G401.6 (cell line): ENCODE results near the gene SMAD3.

ENCODE experiments used
- FAIRE-seq: peaks from 2 replicates; lab custom pipeline; 2012; peaks lifted over from hg19 to GRCh38; lab: Jason Lieb, UNC

The SMAD3 gene

DNA sequence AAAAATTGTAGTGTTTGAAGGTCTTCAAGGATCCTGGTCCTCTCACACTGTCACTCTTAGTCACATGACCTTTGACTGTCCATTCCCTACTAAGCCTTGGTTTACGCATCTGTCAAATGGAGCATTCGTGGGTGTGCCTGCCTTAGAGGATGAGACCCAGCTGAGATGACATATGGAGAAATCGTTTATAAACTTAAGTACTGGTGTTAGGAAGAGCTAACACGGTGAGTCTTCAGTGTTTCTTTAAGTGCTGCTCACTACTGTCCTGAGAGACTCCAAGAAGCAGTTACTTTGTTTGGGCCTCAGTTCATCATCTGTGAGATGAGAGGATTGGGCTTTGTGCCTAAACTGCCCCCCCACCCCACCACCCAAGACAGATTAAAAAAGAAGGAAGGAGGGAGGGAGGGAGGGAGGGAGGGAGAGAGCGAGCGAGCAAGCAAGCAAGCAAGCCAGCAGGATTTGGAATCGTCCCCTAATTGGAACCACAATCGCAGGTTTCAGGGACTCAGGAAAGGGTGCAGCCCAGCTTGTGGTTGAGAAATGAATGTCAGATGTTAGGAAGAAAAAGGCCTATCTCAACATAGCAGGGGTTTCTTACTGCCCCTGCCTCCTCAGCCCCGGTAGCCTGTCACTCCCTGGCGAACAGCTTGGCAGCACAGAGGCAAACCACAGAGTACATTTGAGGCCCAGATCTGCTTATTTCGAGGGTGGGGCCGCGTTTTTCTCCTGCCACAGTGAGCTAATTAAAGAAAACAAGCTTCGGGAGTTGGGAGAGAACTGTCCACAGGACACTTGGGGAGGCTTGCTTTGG, 32.7 kb downstream of the SMAD3 start:
- no peak for FAIRE-seq

DNA sequence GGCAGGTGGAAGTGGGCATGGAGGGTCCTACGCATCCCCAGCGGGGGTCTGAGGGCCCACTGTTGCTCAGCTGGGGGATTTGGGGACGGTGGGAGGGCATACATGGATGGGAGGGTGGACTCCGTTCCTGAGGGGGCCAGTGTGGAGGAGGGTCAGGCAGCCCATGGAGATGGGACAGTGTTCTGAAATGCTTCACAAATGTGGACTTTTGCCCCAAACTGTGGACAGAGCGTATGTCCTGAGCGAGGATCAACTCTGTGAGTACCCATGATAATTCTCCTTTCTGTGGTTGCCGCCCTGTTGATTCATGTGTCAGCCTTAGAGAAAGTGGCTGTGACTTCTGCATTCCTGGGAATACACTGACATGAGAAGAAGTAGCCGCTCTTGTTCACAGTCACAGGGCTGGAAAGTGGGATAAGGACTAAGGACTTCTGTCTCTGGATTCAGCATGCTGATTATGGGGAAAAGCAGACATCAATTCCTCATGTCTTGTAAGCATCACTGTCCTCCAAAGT, 33.4 kb downstream of the SMAD3 start:
- FAIRE-seq = no peak

DNA sequence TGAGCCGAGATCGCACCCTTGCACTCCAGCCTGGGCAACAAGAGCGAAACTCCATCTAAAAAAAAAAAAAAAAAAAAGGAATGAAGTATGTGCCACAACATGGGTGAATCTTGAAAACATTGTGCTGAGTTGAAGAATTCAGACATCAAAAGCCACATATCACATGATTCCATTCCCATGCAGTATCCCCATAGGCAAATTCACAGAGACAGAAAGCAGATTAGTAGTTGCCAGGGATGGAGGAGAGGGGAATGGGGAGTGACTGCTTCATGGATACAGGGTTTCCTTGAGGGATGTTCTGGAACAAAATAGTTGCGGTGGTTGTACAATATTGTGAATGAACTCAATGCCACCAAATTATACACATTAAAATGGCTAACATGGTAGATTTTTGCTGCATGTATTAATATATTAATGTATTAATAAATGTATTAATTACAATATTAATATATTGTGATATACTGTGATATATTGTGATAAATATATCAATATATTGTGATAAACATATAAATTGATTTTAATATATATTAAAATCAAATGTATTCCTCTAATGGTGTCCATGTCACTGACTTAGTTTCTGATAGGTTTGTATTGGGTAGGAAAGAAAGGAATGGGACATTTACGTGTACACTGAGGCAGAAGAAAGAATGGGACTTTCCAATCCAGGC, 34.9 kb downstream of the SMAD3 start:
- no peak for FAIRE-seq

DNA sequence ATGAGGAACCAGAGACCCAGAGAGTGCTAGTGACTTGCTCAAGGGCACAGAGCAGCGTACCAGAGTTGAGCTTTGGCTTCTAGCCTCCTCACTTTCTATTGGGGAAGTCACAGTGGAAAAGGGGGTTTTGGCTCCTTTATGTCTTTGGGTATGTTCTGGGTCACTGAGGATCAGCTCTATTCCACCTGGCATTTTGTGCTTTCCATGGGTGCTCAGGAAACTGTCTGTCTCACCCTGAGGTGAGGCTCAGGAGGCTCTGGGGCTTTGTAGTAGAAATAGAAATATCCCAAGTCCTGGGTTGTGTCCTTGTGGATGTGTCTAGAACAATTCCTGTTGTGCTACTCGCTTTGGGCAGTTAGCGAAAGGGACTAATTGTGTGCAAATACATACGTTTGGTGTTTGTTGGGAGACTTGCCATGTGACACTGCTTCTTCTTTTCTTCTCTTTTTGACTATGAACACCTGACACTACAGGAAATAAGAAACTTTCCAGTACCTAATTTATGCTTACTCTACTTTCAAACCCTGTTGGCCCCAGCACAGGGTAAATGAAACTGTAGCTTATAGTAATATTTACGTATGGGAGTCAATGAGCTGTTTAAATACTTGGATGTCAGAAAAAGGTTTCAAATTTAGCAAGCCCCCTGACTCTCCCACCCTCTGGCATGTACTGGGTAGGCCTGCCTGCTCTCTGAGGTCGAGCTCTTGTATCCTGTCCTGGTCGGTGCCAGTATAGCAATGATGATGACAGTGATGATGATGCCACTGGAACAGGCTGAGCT, 35.6 kb downstream of the SMAD3 start:
- FAIRE-seq = no peak

DNA sequence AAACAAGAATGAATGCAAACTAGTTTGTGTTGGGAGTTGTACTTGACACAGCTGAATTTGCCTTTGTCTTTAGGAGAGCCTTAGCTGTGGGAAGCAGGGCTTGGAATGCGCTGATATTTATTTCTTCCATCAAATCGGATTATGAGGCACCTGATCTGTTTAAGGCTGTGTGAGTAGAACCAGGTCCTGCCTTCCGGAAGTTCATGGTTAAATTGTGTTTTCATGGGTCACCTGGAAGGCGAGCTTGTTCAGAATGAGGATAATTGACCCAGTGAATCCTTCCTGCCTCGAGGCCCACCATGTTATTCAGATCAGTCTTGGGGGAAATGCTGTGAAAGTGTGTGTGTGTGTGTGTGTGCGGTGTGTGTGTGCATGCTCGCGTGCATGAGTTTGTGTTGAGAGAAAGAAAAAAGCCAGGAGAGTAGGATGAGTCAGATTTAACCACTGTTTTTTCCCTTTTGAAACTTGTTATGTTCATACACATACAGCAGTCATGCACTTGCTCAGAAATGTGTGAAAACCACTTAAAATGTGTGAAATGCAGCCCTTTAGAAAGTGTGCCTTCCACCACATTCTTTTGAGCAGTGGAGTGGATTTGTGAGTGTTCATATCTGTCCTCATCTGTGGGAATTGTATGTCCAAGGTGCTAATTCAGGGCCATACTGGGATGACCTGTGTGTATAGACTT, 36.7 kb downstream of the SMAD3 start:
- FAIRE-seq = no peak

DNA sequence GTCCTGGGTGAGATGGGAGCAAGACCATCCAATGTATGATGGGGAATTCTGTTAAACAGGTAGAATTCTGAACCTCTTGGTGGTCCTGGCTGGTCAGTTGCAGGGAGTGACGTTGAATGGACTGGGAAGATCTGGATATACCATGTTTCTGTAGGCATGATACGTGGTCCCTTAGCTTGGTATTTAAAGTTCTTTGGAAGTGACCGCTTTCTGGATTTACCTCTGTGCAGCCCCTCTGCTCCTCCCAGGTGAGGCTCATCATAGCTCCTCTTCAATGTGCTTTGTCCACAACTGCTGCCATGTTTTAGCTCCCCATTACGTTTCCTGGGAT, 37.2 kb downstream of the SMAD3 start:
- no peak for FAIRE-seq

DNA sequence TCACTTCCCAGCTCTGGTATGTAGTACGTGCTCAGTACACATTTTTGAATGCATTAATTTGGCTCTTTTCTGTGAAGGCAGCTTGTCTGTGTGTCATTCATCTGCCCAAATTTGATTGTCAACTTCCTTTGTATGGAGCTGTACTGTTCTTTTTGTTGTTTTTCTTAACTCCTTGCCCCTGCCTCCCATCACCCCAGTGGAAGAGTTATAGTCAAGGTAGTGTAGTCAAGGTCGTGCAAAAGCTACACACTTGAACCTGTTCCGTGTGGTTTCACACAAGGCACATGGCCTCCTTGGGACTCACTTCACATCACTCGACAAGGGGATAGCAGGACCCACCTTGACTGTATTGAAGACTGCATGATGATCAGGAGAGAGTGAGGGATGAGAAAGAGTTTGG, 37.6 kb downstream of the SMAD3 start:
- FAIRE-seq = no peak

DNA sequence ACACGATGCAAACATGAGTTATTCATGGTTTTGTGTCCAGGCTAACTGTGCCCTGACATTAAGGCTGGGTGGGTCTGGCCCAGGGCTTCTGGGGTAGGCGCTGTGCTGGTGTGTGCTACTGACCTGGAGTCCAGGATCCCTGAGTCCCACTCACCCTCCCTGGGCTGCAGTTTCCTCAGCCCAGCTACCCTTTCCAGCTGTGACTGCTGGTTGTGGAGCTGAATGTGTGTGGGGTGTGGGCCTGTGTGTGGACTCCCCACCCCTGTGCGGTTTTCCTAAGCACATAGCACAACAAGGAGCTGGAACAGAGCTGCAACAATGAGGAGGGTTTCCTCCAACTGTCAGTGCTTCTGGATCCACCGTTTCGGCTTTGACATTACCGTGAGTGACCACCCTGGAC, 38.0 kb downstream of the SMAD3 start:
- no peak for FAIRE-seq

DNA sequence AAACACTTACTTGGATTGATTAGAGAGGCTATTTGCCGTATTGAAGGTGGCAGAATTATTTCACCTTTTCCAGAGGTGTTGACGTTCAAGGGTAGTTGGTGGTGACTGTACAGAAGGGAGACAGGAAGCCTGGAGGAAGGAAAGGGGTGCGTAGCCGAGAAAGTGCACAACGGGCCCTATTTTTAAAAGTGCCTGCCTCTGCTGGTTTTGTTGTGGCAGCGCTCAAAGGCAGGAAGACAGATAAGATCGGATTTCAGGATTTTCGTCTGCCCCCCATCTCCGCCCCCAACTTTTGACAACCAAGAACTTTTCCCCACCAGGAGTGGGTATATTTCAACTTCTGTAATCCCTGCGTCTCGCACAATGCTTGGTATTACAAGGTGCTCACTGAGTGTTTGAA, 38.5 kb downstream of the SMAD3 start:
- FAIRE-seq = no peak

DNA sequence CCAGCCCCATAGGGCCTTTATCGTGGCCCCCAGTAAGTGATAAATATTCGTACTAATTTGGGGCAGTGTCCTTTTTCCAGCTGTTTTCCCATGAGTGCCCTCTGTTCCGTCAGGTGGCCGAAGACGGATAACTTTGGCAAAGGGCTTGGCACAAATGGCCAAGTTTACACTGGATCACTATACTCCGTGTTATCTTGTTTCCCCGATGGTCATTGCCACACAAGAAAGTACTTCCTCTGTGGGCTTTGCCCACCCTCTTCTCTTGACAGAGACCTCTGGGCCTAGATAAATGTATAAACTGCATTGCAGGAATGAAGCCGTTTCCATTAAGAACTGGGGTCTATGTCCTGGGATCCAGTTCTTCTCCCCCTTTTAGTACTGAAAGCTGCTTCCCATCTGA, 39.1 kb downstream of the SMAD3 start:
- FAIRE-seq = no peak

DNA sequence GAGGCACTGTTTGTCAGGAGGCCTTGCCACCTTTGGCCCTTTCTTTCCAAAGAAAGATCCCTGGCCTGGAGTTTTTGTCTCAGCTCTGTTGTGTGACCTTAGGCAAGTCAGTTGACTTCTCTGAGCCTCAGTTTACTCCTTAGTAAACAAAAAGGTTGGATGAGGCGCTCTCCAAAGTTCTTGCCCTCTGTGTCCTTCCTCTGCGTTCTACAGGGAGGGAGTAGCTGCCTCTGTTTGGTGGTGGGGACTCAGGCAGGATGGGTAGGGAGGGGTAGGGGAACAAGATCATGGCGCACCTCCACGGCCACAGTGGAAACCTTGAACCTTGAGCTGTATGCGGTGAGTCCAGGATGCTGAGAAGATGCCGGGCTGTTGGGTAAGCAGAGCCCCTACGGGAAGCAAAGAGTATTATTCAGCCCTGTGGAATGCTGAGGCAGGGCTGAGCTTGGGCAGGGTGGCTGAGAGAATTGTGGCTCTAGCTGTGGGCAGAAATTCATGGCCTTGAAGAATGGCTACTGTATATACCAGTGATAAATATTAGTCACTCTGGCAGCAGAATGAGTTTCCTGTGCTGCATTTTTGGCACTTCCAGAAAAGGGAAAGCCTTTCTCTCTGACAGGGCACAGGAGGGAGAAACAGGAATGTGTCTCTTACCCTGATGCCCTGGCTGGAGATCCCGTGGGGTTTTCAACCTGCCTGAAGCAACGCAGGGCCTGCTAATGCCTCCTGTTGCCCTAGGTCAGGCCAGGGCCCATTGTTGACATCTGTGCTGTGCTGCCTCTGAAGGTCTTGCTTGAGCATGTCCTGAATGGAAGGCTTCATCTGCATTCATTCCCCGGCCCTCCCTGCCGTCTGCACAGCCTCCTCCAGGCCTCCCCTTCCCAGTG, 39.9 kb downstream of the SMAD3 start:
- no peak for FAIRE-seq

DNA sequence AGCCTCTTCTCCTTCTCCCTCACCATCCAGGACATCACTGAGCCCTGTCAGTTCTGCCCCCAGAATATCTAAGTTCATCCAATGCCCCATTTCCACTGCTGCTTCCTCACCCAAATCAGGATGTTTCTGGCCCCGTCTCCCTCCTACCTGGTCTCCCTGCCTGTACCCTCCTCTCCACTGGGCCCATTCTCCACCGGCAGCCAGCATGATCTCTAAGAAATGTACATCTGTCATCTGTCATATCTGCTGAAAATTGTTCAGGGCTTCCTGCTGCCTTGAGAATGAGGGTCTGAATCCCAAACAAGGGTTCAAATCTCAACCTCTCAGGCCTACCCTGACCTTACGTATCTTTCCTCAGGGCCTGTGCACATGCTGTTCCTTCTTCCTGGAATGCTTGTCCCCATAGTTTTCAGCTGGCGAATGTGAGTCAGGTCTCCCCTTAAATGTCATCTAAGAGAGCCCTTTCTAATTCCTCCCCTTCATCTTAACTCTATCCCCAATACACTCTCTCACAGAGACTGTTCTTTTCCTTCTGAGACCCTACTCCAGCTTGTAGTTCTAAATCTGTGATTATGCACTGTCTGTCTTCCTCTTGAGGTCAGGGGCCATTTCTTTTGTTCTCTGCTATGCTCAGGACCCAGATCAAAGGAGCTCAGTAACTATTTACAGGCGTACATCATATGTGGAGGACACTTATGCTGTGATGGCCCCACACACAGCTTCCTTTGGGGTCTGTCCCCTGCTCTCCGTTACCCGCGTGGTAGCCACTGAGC, 40.8 kb downstream of the SMAD3 start:
- no peak for FAIRE-seq

DNA sequence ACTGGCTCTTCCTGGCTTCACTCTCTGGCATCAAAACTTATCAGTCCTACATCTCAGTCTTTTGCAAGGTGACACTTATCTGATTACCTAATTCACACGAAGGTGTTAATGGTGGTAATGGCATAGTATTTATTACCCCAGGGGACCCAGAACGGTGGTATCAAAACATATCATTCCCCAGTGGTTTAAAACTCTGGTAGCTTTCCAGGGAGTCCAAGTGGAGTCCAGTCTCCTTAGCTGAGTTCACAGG, 41.3 kb downstream of the SMAD3 start:
- FAIRE-seq = no peak

DNA sequence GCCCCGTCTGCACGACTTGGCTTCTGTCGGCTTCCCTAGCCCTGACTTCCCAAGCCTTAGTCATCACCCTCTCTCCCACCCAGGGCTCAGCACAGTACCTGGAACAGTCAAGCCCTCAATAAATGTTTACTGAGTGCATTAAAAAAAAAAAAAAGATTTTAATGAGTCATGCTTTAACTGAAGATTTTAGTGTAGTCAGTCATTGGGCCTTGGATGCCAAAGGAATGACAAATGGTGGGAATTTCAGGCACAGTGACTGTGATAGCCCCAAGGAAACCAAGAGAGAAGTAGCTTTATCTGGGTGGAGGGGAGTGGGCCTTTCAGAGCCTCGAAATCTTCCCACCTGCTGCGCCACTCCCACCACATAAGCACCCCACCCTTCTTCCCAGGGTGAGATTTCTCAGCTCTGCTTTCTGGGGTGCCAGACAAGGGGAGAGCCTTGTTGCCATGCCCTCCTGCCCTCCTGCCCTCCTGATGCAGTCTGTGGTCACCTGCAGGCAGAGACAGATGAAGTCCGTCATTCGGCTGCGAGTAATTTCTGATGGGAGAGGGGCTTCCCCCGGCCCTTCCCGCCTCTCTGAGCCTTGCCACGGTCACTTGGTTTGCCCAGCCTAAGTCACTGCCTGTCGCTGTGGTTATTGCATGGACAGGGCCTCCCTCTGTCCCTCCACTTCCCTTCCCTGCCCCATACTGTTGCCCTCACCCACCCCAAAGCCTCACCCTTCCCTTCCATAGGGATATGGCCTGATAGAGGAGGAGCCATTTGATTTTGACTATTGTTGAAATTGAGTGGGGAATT, 41.8 kb downstream of the SMAD3 start:
- FAIRE-seq = no peak

DNA sequence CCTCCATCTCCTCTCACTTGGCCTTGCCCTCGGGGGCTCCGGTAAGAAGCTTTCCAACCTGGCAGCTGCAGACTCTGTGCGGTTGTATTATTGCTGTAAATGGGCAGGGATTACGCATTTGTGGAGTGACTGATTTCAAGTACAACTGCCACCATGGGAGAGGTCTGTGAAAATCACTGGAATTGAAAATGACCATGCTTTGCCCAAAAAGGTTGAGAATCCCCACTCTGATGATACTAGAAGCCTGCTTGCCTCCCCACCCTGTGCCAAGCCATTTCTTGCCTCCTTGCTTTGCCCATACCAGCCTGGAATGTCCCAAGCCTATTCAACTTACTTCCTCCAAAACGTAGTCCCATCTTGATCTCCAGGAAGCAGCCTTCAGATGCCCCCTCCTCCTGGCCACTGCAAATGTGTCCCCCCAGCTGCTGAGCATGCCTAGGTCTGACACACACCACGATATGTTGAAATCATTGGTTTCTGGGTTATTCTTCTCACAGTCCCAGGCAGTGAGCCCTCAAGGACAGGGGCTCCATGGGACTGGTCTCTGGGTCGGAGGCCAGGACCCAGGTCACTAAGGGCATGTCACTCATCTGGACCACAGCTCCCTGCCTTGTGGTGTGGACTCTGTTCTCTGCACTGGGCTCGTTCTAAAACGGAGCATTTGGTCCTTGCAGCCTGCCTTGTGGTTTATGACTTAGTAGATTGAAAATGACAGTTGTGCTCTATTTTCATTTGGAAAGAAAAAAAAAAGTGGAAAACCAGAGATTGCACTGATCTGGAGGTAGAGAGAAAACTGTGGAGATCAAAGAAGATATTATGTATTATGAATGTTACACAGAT, 42.9 kb downstream of the SMAD3 start:
- FAIRE-seq = no peak

DNA sequence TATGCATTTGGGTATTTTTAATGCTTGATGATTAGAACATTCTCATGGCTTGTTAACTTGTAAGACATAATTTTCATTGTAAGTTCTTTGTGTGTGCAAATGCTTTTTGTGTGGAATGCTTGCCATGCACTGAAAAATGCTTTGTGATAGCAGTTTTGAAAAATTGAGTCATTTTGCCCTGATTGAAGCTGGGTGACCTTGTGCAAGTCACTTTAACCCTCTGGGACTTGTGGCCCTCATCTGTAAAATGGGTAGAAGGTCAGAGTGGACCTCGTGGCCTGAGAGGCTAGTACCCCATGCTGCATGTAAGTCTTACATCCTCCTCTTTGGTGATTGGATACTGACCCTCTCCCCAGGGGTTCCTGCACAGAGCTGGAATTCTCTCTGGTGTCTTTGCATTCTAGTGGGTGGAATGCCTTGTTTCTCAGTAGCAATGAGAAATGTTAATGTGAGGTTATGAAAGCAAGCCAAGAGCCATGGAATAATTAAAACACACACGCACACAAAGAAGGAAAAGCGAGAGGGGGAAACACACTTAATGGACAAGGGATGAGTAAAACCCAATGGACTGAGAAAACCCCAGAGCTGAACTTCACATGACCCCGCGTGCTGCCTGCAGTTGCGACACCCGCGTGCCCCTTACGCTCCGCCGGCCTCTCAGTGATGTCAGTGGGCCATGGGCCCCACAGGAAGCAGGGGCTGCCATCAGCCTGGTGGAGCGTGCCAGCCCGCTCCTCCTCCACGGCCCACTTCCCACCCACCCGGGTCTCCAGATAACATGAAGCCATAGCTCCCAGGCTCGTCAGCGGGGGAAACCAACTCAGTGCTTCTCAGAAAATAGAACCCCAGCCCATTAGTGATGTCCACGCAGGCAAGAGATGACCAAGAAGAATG, 44.0 kb downstream of the SMAD3 start:
- no peak for FAIRE-seq

DNA sequence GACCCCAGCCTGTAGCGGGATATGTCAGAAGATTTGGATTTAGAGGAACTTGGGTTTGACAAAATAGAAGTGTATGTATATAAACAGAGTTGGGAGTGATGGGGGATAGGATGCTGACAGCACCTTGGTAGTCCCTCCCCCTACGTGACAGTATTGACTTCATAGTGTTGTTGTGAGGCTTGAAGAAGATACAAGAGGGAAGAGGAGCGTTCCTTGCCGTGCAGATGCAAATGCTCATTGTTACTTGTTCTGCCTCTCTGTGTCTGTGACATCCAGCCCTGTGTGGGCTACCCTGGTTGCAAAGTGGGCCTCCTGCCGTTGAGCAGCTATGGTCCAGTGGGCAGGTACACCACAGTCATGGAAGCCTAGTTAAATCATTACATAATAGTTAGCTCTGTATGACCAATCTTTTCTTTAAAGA, 45.0 kb downstream of the SMAD3 start:
- FAIRE-seq = no peak
